ENCODE data around the gene IGSF5. TPM values are rescaled to one million over a fixed set of nuclear protein-coding genes. Genes with fewer than 3 reads are reported as not detected.

Gene IGSF5
- total RNA-seq, 1 experiment from 2014 or later = not detected

DNA sequence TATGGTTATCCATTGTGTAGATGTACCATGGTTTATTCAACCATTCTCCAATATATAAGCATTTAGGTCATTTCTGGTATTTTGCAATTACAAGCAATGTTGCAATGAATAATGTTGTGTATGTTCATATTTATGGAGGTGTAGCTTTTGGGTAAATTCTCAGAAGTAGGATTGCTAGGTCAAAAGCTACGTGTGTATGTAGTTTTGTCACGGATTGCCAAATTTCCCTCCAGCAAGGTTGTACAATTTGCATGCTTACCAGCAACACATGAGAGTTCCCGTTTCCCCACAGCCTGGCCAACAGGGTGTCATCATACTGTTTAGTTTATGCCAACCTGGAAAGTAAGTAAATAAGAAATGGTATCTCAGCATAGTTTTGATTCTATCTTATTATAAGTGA lies 36.3 kb downstream of the IGSF5 start:
- Histone ChIP-seq H3K27me3 (ENCODE audit: insufficient read depth, low read depth) (no peaks in the 10 kb centered on the region; the same call in 1 of the 2 replicates), H3F3A (ENCODE audit: insufficient read depth, low read depth) (no peaks in the 10 kb centered on the region), H4K20me1 (ENCODE audit: insufficient read depth) (no peaks in the 10 kb centered on the region), H3K79me2 (ENCODE audit: low read depth) (no peaks in the 10 kb centered on the region), H2AFZ (no peak overlapping the region), H3K4me1 (replicated peaks; ENCODE audit: insufficient read depth) (no peaks in the 10 kb centered on the region), H3K27ac (no peak overlapping the region), H3K36me3 (ENCODE audit: low read depth) (no peaks in the 10 kb centered on the region), H3K4me3 (no peak overlapping the region), H3K9me3 (ENCODE audit: insufficient read depth, low read depth) (no peaks in the 10 kb centered on the region), H3K9me2 (ENCODE audit: insufficient read depth) (no peaks in the 10 kb centered on the region), H3K4me2 (no peak overlapping the region)
- no TSS peak for BruUV-seq (replicated peaks)
- ChIA-PET POLR2A (ENCODE audit: unreplicated experiment) (no interaction called here), CTCF (no interaction called here)
- intact Hi-C loops (cut with micrococcal nuclease; ENCODE audit: unreplicated experiment) = no loop called here
- DNase-seq = no peak
- TF ChIP-seq EZH2 (IDR thresholded peaks at IDR 0.05; ENCODE audit: low read depth) (no peak), CTCF (conservative IDR thresholded peaks at IDR 0.05) (no peak)

DNA sequence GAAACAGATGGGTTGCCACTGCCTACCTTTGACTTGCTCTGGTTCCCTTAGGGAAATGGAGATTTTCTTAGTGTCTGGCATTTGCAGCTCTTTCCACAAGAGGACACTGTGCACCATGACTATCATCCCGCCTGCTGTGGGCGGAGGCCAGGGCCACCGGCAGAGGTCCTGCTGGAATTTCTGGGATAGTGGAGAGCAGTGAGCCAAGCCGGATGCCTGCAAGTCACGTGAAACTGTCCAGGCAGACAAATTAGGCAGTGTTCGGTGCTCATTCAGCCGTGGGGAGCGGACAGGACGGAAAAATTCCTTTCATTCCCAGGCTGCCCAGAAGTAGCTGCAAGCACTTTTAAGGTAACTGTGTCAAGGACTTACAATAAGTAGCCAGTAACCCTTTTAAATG lies 43.4 kb downstream of the IGSF5 start:
- intact Hi-C loops (cut with micrococcal nuclease; ENCODE audit: unreplicated experiment) = loop anchor here (1.0 kb wide), 1 partner anchor 333 kb away; no protein-coding TSS in a partner anchor
- CTCF ChIA-PET = interaction anchor here (1.0 kb wide), 1 partner anchor 333 kb away, joined by 5 read pairs; no protein-coding TSS in a partner anchor
- no peak overlapping the region for H2AFZ ChIP-seq

GRCh38 chr21:39796466-39796865 lies 51.5 kb downstream of the IGSF5 start:
- Histone ChIP-seq H3K9me2 (ENCODE audit: insufficient read depth) (no peaks in the 10 kb centered on the region), H3K4me3 (no peak overlapping the region), H3F3A (ENCODE audit: insufficient read depth, low read depth) (no peaks in the 10 kb centered on the region), H3K36me3 (ENCODE audit: low read depth) (no peaks in the 10 kb centered on the region), H3K27me3 (ENCODE audit: insufficient read depth, low read depth) (peaks cover 12% of the 10 kb centered on the region), H3K4me1 (replicated peaks; ENCODE audit: insufficient read depth) (no peaks in the 10 kb centered on the region), H3K79me2 (ENCODE audit: low read depth) (no peaks in the 10 kb centered on the region), H2AFZ (no peak overlapping the region), H3K4me2 (no peak overlapping the region), H3K27ac (no peak overlapping the region), H3K9me3 (ENCODE audit: insufficient read depth, low read depth) (no peaks in the 10 kb centered on the region), H4K20me1 (ENCODE audit: insufficient read depth) (no peaks in the 10 kb centered on the region)
- no peak for DNase-seq
- TF ChIP-seq CTCF (conservative IDR thresholded peaks at IDR 0.05) (no peak), EZH2 (IDR thresholded peaks at IDR 0.05; ENCODE audit: low read depth) (no peak)
- ChIA-PET POLR2A (ENCODE audit: unreplicated experiment) (no interaction called here), CTCF (no interaction called here)
- BruUV-seq (replicated peaks) = no TSS peak
- intact Hi-C loops (cut with micrococcal nuclease; ENCODE audit: unreplicated experiment) = no loop called here

More for the DNA sequence above, 43.4 kb downstream of the IGSF5 start:
- Histone ChIP-seq H3K4me1 (replicated peaks; ENCODE audit: insufficient read depth) (no peaks in the 10 kb centered on the region), H3K9me2 (ENCODE audit: insufficient read depth) (no peaks in the 10 kb centered on the region), H4K20me1 (ENCODE audit: insufficient read depth) (no peaks in the 10 kb centered on the region), H3K4me3 (no peak overlapping the region), H3K27me3 (ENCODE audit: insufficient read depth, low read depth) (no peaks in the 10 kb centered on the region; the same call in 1 of the 2 replicates), H3K4me2 (no peak overlapping the region), H3K27ac (no peak overlapping the region), H3K9me3 (ENCODE audit: insufficient read depth, low read depth) (no peaks in the 10 kb centered on the region), H3K79me2 (ENCODE audit: low read depth) (no peaks in the 10 kb centered on the region), H3K36me3 (ENCODE audit: low read depth) (no peaks in the 10 kb centered on the region), H3F3A (ENCODE audit: insufficient read depth, low read depth) (no peaks in the 10 kb centered on the region)
- POLR2A ChIA-PET (ENCODE audit: unreplicated experiment) = no interaction called here
- TF ChIP-seq CTCF (conservative IDR thresholded peaks at IDR 0.05) (peak; percentile 66), EZH2 (IDR thresholded peaks at IDR 0.05; ENCODE audit: low read depth) (no peak)
- DNase-seq = peak; percentile 49 to 54
- BruUV-seq (replicated peaks) = no TSS peak
